A549 (cell line): ENCODE data around the gene VASH2. TPM values are rescaled to one million over a fixed set of nuclear protein-coding genes. Genes with fewer than 3 reads are reported as not detected.
"Not testable (repeated sequence)": the region's sequence is repeated elsewhere in the genome, so short reads cannot be mapped to it uniquely, and the experiment has no call there.

ENCODE experiments used
- ATAC-seq, 2 experiments: fragments of 200-7000 bp in 1 of 2; fragments of >200 bp in 1 of 2; cut with Nextera tagmentation in 1 of 2; cut with Tn5 transposase in 1 of 2; 3 replicates each; pipeline versions ENCODE4 v1.8.0 to v1.9.1; 2018 to 2020; ENCODE audit warnings: mild to moderate bottlenecking in 1 of 2, moderate library complexity in 1 of 2
- CTCF ChIA-PET: fragments of 300-600 bp; sonication (Branson Sonifier 250); formaldehyde crosslinking; extraction: SDS; loops from one replicate; lab custom pipeline; 2021; ENCODE audit warnings: antibody characterized with exemption, inconsistent platforms; lab: Yijun Ruan, JAX
- POLR2A ChIA-PET: fragments of 350-600 bp; formaldehyde crosslinking; extraction: SDS; loops from one replicate; lab custom pipeline; 2021; ENCODE audit warnings: antibody characterized with exemption, inconsistent platforms; lab: Yijun Ruan, JAX
- DNase-seq, 2 experiments: peaks; one replicate each; pipeline versions ENCODE4 v3.0.0 to v3.0.0-alpha.2; 2011 to 2016; ENCODE audit warnings: low read depth in 1 of 2, low spot score in 1 of 2
- FAIRE-seq: peaks from 2 replicates; lab custom pipeline; 2011; peaks lifted over from hg19 to GRCh38; lab: Jason Lieb, UNC
- H3K27ac ChIP-seq, 2 experiments: fragments of >200 bp; sonication (Bioruptor Twin); formaldehyde crosslinking; 3 replicates each; pipeline ENCODE4 v1.5.1; 2016 to 2017
- H3K4me1 ChIP-seq: fragments of >200 bp; sonication (Bioruptor Twin); formaldehyde crosslinking; 3 replicates; pipeline ENCODE4 v1.6.1; 2016
- H3K4me2 ChIP-seq: fragments of >200 bp; sonication (Bioruptor Twin); formaldehyde crosslinking; 3 replicates; pipeline ENCODE4 v1.6.1; 2016
- H3K4me3 ChIP-seq: fragments of >200 bp; sonication (Bioruptor Twin); formaldehyde crosslinking; 3 replicates; pipeline ENCODE4 v1.5.1; 2016
- H3K9me3 ChIP-seq: fragments of >200 bp; sonication (Bioruptor Twin); formaldehyde crosslinking; 3 replicates; pipeline ENCODE4 v1.6.1; 2016
- BHLHE40 ChIP-seq: IDR thresholded peaks from 2 replicates; pipeline ENCODE4 v1.6.1; 2012; ENCODE audit warnings: low read depth, low read length, inconsistent platforms
- CBX2 ChIP-seq: fragments of 200-600 bp; sonication (generic); IDR thresholded peaks from 2 replicates; pipeline ENCODE4 v1.6.1; 2016; ENCODE audit warnings: low read depth, mild to moderate bottlenecking, borderline replicate concordance
- CHD2 ChIP-seq: fragments of 150-350 bp; IDR thresholded peaks from 2 replicates; pipeline ENCODE4 v1.6.1; 2014; ENCODE audit warnings: low read length; ENCODE audit not compliant: partially characterized antibody
- EHF ChIP-seq: fragments of 250-450 bp; sonication (Bioruptor Pico); IDR thresholded peaks from 2 replicates; pipeline ENCODE4 v1.5.0; 2020; ENCODE audit warnings: mild to moderate bottlenecking
- EHMT2 ChIP-seq: fragments of 200-600 bp; sonication (generic); IDR thresholded peaks from 2 replicates; pipeline ENCODE4 v1.6.1; 2016; ENCODE audit warnings: antibody characterized with exemption, low read depth, mild to moderate bottlenecking, moderate library complexity
- FOSB ChIP-seq: fragments of 250-450 bp; sonication (Bioruptor Pico); IDR thresholded peaks from 2 replicates; pipeline ENCODE4 v1.5.0; 2020; ENCODE audit warnings: mild to moderate bottlenecking, moderate library complexity
- FOSL2 ChIP-seq, 2 experiments: fragments of 450-650 bp in 1 of 2; fragments of >200 bp in 1 of 2; sonication (Bioruptor Twin) in 1 of 2; formaldehyde crosslinking; IDR thresholded peaks; 2 replicates each; pipeline versions ENCODE4 v1.5.0 to v1.6.1; 2016 to 2020; ENCODE audit warnings: mild to moderate bottlenecking in 1 of 2, moderate library complexity in 1 of 2
- GATA3 ChIP-seq: IDR thresholded peaks from 2 replicates; pipeline ENCODE4 v1.6.1; 2012; ENCODE audit warnings: borderline replicate concordance
- HEYL ChIP-seq: fragments of 250-450 bp; sonication (Bioruptor Pico); IDR thresholded peaks from 2 replicates; pipeline ENCODE4 v1.8.0; 2021; ENCODE audit warnings: mild to moderate bottlenecking, moderate library complexity
- HOXB13 ChIP-seq: fragments of 250-450 bp; sonication (Bioruptor Pico); IDR thresholded peaks from 2 replicates; pipeline ENCODE4 v1.5.0; 2020; ENCODE audit warnings: low read depth, mild to moderate bottlenecking, moderate library complexity
- JUNB ChIP-seq: fragments of >200 bp; sonication (Bioruptor Twin); formaldehyde crosslinking; IDR thresholded peaks from 2 replicates; pipeline ENCODE4 v1.6.1; 2016
- KDM1A ChIP-seq: fragments of 200-600 bp; sonication (generic); IDR thresholded peaks from 2 replicates; pipeline ENCODE4 v1.6.1; 2016; ENCODE audit warnings: low read depth, mild to moderate bottlenecking
- PBX3 ChIP-seq: IDR thresholded peaks from 2 replicates; pipeline ENCODE4 v1.6.1; 2012
- RAD21 ChIP-seq, 2 experiments: fragments of >200 bp in 1 of 2; sonication (Bioruptor Twin) in 1 of 2; formaldehyde crosslinking in 1 of 2; IDR thresholded peaks in 1 of 2; conservative IDR thresholded peaks in 1 of 2; 2 replicates in 1 of 2; 3 replicates in 1 of 2; pipeline ENCODE4 v1.6.1; 2012 to 2018; ENCODE audit warnings: inconsistent platforms in 1 of 2
- REST ChIP-seq: fragments of 200-600 bp; sonication (generic); IDR thresholded peaks from 2 replicates; pipeline ENCODE4 v1.6.1; 2016; ENCODE audit warnings: antibody characterized with exemption, mild to moderate bottlenecking, moderate library complexity
- RNF2 ChIP-seq: fragments of 200-600 bp; sonication (generic); IDR thresholded peaks from 2 replicates; pipeline ENCODE4 v1.6.1; 2016; ENCODE audit warnings: low read depth, mild to moderate bottlenecking, antibody characterized with exemption, moderate library complexity, borderline replicate concordance
- ZNF302 ChIP-seq: fragments of 250-450 bp; sonication (Bioruptor Pico); IDR thresholded peaks from 2 replicates; pipeline ENCODE4 v1.9.0; 2021; ENCODE audit warnings: inconsistent platforms, mild to moderate bottlenecking, moderate library complexity
- WGBS: methylation state at CpG from one replicate; pipeline ENCODE4 v1.1.6; 2017; ENCODE audit errors: missing lambda C conversion rate; 5-methylcytosine and 5-hydroxymethylcytosine counted together
- polyA plus RNA-seq, 4 experiments: library from polyadenylated mRNA; depleted of rRNA in 3 of 4; stranded (reverse); fragments of >200 nt; fragmentation: RNase III in 1 of 4; extraction: RNeasy Plus Mini Kit Qiagen cat#74134 plus additional on column Dnase treatment in 1 of 4; gene quantifications; 2 replicates in 3 of 4; 3 replicates in 1 of 4; pipeline ENCODE4 v1.2.3, GENCODE V29; 2011 to 2017
- TF ChIP-seq, protein P1 (sequence below): fragments of 450-650 bp; IDR thresholded peaks from 2 replicates; pipeline ENCODE4 v1.6.1; 2014; ENCODE audit warnings: antibody characterized with exemption
- TF ChIP-seq, protein P2 (sequence below): fragments of >200 bp; sonication (Bioruptor Twin); formaldehyde crosslinking; IDR thresholded peaks from 3 replicates; pipeline ENCODE4 v1.6.1; 2016
- TF ChIP-seq, protein P3 (sequence below): IDR thresholded peaks from 2 replicates; pipeline ENCODE4 v1.6.1; 2012; ENCODE audit warnings: low read depth, borderline replicate concordance

Gene VASH2
- polyA plus RNA-seq, 2 of the 4 experiments (the other 2 are of a cell fraction) = 3.4 to 4.7 TPM

- H3K9me3 ChIP-seq = 0 out of 3 replicates have a peak, but pooled peaks cover 2% of the 10 kb centered on the region
- ChIA-PET CTCF (interaction anchor here (0.9 to 1.4 kb wide), 2 partner anchors 24 to 60 kb away, joined by 3 read pairs; no protein-coding TSS in a partner anchor), POLR2A (no interaction called here)
- no peak overlapping the region for H3K4me3 ChIP-seq
- no peak for TF ChIP-seq CBX2
- no peak for TF ChIP-seq EHMT2
- no peak for TF ChIP-seq FOSB (CRISPR knock-in tag)
- TF ChIP-seq BHLHE40 = no peak
- TF ChIP-seq, protein P1, sequence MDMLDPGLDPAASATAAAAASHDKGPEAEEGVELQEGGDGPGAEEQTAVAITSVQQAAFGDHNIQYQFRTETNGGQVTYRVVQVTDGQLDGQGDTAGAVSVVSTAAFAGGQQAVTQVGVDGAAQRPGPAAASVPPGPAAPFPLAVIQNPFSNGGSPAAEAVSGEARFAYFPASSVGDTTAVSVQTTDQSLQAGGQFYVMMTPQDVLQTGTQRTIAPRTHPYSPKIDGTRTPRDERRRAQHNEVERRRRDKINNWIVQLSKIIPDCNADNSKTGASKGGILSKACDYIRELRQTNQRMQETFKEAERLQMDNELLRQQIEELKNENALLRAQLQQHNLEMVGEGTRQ = no peak
- TF ChIP-seq RAD21 (conservative IDR thresholded peaks at IDR 0.05 in 1 of 2, IDR thresholded peaks at IDR 0.05 in 1 of 2) = no peak
- TF ChIP-seq JUNB = no peak
- TF ChIP-seq GATA3 = no peak
- no peak for TF ChIP-seq FOSL2 (IDR thresholded peaks at IDR 0.05)
- no peak for TF ChIP-seq FOSL2 (CRISPR knock-in tag; IDR thresholded peaks at IDR 0.05)
- TF ChIP-seq RNF2 = no peak
- H3K27ac ChIP-seq = no peak overlapping the region
- 0 out of 3 replicates have a peak, but pooled peaks cover 3% of the 10 kb centered on the region for H3K4me1 ChIP-seq
- H3K4me2 ChIP-seq = no peak overlapping the region
- ATAC-seq (no peak), FAIRE-seq (no peak), DNase-seq (no peak)
- 97% methylated on average over 3 of the region's 3 CpGs for whole genome bisulfite sequencing
These were observed 69.7 kb downstream of the VASH2 start for GRCh38 chr1:213020016-213020415.

DNA sequence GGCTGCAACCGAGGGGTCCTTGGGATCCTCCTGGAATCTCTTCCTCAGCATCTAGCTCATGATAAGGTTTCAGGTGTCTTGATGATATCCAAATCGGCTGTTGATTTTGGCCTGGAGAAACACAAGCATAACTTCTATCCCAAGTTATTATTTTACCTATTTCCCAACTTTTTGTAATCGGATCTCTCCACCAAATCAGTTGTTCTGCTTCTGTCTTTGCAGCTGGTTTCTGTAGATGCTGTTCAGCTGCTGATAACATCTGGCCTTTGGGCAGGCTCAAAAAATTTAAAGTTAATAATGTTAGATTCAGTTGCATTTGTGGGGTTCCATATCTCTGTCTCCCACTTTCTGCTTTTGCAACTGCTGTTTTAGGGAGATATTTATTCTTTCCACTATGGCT is 76.7 kb downstream of the VASH2 start:
- CTCF ChIA-PET, FAIRE-seq, H3K9me3 ChIP-seq, H3K27ac ChIP-seq, H3K4me1 ChIP-seq, DNase-seq, ATAC-seq, H3K4me3 ChIP-seq, H3K4me2 ChIP-seq, POLR2A ChIA-PET: not testable (repeated sequence)
- WGBS = 10% methylated on average over 3 of the region's 3 CpGs

- no peak overlapping the region for H3K4me3 ChIP-seq
- CTCF ChIA-PET = no interaction called here
- ATAC-seq (no peak), DNase-seq (no peak), FAIRE-seq (no peak)
- H3K4me1 ChIP-seq = no peaks in the 10 kb centered on the region
- no peak overlapping the region for H3K4me2 ChIP-seq
- no peak for TF ChIP-seq KDM1A
- TF ChIP-seq ZNF302 (CRISPR knock-in tag) = no peak
- TF ChIP-seq RAD21 (conservative IDR thresholded peaks at IDR 0.05 in 1 of 2, IDR thresholded peaks at IDR 0.05 in 1 of 2) = no peak
- TF ChIP-seq EHF (CRISPR knock-in tag) = no peak
- TF ChIP-seq, protein P2, sequence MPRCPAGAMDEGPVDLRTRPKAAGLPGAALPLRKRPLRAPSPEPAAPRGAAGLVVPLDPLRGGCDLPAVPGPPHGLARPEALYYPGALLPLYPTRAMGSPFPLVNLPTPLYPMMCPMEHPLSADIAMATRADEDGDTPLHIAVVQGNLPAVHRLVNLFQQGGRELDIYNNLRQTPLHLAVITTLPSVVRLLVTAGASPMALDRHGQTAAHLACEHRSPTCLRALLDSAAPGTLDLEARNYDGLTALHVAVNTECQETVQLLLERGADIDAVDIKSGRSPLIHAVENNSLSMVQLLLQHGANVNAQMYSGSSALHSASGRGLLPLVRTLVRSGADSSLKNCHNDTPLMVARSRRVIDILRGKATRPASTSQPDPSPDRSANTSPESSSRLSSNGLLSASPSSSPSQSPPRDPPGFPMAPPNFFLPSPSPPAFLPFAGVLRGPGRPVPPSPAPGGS = no peak
- TF ChIP-seq EHMT2 = no peak
- TF ChIP-seq JUNB = no peak
- TF ChIP-seq HOXB13 (CRISPR knock-in tag) = no peak
- TF ChIP-seq, protein P3, sequence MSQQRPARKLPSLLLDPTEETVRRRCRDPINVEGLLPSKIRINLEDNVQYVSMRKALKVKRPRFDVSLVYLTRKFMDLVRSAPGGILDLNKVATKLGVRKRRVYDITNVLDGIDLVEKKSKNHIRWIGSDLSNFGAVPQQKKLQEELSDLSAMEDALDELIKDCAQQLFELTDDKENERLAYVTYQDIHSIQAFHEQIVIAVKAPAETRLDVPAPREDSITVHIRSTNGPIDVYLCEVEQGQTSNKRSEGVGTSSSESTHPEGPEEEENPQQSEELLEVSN = no peak
- TF ChIP-seq CHD2 = no peak
- no peak for TF ChIP-seq FOSL2 (IDR thresholded peaks at IDR 0.05)
- TF ChIP-seq FOSL2 (CRISPR knock-in tag; IDR thresholded peaks at IDR 0.05) = no peak
- no peak for TF ChIP-seq PBX3
- TF ChIP-seq FOSB (CRISPR knock-in tag) = no peak
- TF ChIP-seq REST = no peak
- TF ChIP-seq HEYL (CRISPR knock-in tag) = no peak
- POLR2A ChIA-PET = no interaction called here
- H3K9me3 ChIP-seq = peaks cover 8% of the 10 kb centered on the region; the same call in 2 of the 3 replicates
- no peak overlapping the region for H3K27ac ChIP-seq
These were observed 82.3 kb downstream of the VASH2 start for GRCh38 chr1:213032651-213033050.
